ENCODE data around the gene STMN1.

Gene STMN1

DNA sequence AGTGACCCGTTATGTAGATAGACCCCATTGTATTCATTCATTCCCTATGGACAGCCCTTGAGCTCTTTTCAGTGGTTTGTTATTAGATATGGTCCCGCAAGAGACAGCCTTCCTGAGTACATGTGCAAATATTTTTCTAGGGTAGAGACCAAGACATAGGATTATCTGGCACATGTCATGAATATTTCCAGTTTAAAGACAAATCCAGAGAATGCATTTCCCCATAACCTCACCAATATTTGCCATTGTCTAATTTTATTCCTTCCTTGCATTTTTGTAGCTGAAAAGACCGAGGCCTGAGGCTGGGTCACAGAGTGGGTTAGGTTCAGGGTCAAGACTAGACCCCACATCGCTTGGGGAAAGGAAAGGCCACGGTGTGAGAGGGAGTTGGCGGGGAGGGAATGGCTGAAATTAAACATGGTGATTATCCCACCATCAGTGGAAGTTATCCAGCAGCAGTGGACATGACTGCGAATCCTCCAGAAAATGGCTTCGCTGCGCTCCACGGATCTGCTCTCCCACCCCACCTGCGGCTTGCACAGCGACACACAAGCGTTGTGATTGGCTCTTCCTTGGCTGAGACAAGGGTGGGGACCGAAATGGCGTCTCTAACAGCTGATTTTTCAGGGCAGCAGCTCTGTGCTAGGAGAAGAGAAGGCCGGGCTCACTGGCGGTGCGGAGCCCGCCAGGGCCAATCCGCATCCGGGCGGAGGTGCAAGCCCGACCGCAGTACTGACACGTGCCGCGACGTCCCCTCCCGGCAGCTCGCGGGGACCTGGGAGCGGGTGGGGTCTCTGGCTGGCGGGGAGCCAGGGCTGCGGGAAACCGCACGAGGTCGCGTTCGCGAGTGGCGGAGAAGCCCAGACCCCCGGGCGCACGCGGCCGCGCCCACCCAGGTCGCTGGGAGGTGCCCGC is 16.1 kb upstream of the STMN1 start:
- DNase-seq (ENCODE audit: low spot score): no peak

DNA sequence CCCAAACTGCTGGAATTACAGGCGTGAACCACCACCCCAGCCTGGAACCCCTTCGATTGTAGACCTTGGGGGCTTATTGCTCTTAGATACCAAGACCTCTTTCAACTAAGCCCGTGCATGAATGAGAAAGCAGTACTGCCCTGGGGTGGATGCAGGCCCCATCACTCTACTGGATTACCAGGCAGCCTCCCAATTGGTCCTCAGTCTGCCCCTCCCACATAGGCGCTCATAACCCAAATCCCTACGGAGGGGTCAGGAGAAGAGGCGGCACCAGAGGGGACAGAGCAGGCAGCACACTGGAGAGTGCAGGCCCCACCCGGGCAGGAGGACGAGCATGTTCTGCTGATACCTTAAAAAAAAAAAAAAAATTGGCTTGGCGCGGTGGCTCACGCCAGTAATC is 12.4 kb upstream of the STMN1 start:
- no peak for DNase-seq (ENCODE audit: low spot score)

DNA sequence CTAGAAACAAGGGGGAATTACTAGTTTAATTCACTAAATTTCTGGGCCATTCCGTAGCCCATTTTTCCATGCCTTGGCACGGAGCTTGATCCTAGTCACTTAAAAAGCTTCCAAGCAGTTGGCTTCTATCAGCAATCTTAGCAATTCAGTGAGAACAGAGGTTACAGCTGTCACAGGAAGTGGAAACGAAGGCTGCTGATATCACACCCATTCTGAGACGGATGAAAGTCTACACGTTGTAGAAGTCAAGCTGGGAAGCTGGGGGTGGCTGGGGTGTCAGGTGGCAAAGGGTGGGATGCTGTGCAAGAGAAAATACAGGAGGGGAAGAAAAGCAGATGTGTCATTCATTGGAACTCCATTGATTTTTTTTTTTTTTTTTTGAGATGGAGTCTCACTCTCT is 11.8 kb upstream of the STMN1 start:
- DNase-seq (ENCODE audit: low spot score): no peak

DNA sequence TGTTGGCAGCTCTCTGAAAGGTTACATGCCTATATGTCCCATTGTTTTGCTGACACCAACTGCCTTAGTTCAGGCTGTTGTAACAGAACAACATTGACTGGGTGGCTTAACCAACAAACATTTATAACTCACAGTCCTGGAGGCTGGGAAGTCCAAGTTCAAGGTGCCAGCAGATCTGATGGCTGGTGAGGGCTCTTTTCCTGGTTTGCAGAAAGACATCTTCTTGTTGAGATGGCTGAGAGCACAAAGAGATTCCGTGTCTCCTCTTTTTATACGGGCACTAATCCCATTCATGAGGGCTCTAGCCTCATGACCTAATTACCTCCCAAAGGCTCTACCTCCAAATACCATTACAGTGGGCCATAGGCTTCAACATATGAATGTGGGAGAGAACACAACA is 10.2 kb upstream of the STMN1 start:
- no peak for DNase-seq (ENCODE audit: low spot score)

DNA sequence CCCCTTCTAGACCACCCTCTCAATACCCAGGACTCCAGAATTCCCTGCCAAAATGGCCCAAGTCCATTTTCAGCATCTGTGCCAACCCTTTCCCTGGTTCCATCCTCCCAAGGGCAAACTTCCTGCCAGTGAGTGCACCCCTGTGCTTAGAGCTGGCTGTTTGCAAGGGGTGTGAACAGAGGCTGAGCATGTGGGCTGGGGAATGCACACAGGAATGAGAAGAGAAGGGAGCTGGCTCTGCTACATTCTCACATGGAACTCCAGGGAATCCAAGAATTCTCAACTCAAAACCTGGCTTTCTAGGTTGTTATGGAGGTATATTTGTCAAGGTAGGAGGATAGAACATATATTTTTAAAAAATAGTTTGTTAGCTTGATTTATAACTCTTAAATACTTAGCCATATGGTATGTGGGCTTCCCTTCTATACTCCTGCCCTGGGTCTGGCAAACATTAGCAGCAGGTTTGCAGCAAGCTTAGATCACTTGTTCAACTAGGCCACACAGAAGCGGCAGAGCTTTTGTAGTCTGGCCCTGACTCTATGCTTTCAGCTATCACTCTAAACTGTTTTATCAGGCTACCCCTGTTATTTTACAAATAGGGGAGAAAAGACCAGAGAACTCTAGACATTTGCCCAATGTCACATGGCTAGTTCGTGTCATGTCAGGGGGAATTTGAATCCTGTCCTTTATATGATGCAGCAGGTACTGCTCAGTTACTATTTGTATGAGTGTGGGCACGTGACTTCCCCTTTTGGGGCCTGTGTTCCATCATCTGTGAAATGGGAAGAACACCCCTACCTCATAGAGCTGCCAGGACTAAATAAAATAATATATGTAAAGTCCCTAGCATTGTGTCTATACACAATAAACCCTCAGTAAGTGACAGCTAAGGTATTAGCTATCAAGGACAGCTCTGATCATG is 8.1 kb upstream of the STMN1 start:
- no peak for DNase-seq (ENCODE audit: low spot score)

DNA sequence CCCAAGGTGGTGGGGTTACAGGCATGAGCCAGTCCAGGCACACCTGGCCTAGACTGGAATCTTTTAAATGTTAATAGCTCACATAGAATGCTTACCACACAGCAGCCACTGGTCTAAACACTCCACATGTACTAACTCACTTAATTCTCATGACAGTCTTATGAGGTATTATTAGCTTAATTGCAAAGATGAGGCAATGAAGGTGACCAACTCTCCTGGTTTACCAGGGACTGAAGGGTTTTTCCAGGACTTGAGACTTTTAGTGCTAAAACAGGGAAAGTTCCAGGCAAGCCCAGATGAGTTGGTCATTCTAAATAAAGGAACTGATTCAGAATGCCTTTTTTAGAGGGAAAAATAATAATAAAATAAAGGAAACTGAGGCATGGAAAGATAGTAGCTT is 7.0 kb upstream of the STMN1 start:
- DNase-seq (ENCODE audit: low spot score): no peak

DNA sequence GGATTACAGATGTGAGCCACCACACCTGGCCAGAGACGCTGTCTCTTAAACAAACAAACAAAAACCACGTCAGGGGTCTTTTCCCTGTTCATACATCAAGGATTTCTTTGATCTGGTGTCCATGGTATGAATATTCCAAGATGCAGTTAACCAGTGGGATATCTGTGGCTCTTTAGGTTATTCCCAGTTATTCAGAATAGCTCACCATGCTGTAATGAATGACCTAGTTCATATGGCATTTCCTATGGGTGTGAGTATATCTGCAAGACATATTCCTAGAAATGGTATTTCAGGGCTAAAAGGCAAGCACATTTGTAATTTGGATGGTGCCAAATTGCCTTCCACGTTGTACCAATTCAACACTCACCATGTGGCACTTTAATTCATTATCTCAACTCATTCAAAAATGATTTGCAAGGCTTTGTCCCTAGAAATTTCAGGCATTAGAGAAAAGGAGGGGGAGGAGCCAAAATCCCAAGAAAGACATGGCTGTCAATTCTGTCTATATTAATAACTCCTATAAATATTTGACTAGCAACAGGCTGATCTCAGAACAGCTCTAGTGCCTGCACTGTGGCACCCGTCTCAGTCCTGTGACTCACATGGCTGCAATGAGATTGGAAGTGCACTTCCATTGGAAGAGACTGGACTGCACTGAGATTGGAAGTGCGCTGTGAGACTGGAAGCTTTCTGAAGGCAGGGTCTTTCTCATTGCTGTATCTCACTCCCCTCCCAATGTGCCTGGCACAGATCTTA is 6.0 kb upstream of the STMN1 start:
- DNase-seq (ENCODE audit: low spot score): peak; percentile 82

DNA sequence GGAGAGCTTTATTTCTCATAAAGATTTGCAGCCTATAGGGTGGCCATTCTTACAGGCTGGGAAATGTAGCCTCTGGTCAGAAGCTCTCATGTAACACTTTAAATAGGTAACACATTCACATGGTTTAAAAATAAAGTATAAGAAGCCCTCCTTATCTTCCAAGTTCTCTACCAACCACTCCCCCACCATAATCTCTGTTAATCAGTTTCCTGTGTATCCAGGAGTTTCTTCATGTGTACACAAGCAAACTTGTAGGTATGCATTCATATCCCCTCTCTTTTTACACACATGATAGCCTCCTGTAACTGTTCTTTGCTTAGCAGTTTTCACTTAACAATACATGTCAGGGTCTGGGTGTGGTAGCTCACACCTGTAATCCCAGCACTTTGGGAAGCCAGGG is 4.9 kb upstream of the STMN1 start:
- no peak for DNase-seq (ENCODE audit: low spot score)

DNA sequence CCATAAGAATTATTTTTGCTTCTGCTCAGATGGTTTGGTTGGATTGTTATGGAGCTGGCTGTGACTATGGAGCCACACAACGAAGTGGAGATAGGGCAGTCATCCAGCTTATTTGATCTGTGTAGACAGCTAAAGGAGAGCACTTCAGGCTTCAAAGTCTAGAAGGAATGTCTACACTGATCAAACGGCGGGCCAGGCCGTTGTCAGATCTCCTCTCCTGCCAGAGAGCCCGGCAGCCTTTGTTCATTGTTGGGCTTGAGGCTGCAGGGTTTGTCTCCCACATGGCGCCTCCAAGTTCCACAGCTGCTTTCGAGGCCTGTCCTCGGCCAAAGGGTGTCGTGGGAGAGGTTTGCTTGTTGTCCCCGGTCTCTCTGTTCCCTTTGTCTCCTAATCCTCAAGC is 2.8 kb upstream of the STMN1 start:
- no peak for DNase-seq (ENCODE audit: low spot score)

DNA sequence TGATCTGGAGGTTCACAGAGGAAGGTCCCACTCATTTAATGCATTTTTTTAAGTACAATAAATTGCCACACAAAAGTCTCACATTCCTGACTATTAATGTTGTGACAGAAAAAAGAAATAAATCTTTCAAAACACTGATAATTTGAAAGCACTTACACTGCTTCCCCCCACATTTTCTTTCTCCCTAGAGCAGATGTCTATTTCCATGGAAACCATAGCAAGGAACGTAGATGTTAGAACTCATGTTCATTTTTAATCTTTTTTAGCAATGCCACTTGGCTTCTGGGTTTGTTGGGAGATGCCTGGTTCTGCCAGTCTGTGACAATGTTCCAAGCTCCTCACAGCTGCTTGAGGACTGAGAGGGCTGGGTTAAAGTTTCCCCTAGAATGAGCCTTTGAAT is 1.9 kb upstream of the STMN1 start:
- no peak for DNase-seq (ENCODE audit: low spot score)

DNA sequence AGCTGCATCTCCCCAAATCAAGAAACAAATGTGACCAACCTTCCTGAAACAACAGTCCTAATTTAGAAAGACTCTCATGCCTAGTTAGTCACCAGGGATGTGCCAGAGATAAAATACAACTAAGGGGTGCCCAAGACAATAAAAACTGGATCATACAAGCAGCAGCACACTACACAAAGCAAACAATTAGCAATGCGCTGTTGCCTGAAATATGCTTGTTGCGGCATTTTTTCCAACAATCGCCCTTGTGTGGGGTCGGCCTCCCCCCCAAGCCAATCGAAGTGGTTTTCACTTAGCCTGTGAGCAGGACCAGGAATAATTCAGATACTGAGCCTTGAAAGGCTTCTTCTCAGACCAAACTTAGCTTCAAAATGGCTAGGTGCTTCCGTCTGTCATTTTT is 1.4 kb upstream of the STMN1 start:
- no peak for DNase-seq (ENCODE audit: low spot score)

DNA sequence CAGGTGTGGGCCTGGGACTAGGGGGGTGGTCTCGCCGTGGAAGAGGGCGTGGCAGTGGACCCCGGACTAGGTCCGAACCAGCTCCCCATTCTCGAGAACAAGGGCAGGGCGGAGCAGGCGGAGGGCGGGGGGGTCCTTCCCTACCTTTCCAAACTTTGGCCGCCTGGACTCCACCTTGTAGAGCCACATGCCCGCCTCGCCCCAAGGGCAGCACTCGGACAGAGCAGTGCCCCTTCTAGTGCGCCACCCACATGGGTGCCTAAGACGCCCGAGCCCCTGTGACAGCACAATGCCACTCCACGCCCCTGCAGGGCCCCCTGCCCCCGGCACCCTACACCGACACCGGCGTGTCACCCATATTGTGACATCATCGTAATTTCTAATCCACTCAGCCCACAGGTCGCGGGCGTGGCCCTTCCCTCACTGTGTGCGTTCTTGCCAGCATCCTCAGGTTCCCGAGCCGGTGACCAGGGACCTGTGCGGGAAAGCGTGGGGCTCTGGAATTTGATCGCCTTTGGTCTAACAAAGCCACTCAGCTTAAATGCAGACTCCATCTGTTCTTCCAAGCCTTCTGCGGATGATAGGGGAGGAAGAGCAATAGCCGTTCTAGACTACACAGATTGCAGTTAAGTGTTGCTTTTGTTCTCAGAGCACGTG is 553 bp upstream of the STMN1 start:
- DNase-seq (ENCODE audit: low spot score): no peak

DNA sequence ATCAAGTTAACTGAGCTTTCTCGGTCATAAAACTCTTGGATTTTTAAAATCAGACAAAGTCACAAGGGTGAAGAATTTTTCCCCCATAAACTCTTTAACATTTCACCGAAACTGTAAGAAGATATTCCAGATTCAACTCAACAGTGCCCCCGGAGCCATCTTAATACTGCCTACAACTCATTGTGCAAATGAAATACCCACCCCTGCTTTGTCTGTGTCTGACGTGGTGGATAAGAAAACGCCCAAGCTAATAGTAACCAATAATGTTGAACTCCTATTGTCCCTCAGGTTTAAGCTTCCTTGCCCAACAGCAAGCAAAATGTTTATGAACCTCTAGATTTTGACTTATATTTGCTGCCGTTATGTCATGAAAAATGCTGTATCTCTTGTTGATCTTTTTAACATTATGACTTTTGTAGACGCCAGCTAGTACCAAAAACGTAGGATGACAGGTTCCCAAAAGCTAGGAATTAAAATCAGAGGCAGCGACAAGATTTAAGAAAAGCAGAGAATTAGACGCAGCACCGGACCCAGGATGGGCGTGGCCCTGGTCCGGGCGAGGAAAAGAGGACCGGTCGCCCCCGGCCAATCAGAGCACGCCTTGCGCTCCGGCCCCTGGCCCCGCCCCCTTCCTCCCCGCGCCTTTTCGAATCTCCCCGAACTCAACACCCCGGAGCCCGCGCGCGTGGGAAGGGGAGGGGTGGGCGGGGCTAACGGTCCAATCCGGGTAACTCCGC is 1.1 kb downstream of the STMN1 start:
- DNase-seq (ENCODE audit: low spot score): peak; percentile 93

DNA sequence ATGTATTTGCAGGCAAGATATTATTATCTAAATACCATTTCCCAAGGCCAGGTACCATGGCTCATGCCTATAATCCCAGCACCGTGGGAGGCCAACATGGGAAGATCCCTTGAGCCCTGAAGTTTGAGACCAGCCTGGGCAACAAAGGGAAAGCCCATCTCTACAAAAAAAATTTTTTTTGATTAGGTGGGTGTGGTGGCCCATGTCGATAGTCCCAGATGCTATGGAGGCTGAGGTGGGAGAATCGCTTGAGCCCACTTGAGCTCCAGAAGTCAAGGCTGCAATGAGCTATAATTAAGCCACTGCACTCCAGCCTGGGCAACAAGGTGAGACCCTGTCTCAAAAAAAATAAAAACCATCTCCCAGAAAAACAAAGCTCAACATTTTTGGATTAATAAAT is 2.2 kb downstream of the STMN1 start:
- no peak for DNase-seq (ENCODE audit: low spot score)

DNA sequence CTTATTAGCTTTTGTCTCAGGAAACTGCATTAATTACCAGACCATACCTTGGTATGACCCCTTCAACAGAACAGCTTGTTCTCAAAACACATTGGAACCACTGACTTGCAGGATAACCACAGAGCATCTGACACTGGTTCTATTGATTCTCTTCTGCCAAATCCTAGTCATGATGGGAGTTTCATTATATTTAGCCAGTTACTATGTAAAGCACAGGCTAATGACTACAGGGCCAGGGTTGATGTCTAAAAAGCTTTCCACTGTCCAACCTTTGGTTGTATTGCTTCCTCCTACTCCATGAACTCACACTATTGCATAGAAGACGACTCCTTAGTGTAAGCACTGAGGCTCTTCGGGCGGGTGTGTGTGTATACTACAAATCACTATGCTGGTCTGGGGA is 3.8 kb downstream of the STMN1 start:
- DNase-seq (ENCODE audit: low spot score): no peak

DNA sequence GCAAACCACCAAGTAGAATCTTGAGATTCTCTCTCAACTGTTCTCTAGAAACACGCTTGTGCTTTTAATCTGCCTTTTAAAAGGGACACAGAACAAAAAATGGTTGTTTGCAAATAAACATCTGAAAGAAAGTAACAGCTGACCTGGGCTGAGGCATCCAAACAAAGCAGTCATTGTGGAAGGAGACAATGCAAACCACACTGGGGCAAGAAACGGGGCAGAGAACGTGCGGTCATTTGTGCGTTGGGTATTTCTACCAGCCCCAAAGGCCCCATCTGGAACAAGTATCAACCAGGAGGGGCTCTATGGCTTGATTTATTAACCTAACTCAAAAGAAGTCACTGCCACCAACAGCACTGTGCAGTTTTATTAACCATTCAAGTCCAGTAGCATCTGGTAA is 6.0 kb downstream of the STMN1 start:
- no peak for DNase-seq (ENCODE audit: low spot score)

DNA sequence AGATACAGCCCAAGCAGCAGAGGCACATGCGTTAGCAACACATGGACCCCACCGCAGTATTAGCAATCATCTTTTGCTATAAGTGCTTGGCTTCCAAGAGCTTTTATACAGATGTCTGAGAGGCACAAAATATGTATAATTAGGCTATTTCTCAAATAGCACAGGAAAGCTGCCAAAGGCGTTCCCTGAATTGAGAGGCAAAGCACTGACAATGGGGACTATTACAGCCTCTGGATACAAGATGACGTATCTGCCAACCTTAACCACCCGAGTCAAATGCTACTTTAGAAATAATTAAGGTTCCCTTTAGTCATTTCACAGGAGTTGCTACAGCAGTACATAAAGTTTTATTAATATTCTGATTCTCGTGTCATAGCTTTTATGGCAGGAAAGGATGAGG is 6.4 kb downstream of the STMN1 start:
- DNase-seq (ENCODE audit: low spot score): no peak

DNA sequence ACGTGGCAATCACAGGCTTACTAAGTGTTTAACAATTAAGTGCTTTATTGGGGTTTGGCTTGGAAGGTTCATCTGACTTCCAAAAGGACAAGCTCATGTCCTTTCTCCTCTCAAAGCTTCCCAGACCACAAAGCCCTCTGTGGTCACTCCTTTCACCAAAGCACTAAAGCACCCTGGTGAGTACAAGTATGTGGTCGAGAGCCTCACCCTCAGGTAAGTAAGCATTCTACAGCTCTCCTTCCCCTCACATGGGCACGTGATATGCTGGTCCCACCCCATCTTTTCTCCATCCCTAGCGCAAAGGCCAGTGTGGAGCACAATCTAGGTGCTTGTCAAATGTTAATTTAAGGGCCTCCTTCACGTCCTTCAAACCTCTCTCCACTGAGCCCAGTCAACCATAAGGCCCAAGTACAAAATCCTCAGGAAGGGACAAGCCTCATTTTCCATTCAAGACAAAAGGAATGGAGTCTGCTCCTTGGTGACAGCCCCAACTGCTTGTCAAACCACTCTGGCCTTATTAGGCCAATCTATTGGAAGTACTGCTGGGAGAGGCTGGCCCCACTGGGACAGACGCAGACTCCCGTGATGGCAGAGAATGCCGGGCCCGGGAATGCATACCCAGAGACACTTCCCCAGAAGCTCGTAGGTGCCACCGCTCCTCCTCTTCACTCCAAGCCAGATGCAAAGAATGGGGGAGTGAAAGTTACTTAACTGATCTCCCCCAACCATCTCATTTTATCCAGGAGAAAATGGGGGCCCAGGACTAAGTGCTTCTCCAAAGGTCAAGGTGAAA is 7.8 kb downstream of the STMN1 start:
- DNase-seq (ENCODE audit: low spot score): no peak

DNA sequence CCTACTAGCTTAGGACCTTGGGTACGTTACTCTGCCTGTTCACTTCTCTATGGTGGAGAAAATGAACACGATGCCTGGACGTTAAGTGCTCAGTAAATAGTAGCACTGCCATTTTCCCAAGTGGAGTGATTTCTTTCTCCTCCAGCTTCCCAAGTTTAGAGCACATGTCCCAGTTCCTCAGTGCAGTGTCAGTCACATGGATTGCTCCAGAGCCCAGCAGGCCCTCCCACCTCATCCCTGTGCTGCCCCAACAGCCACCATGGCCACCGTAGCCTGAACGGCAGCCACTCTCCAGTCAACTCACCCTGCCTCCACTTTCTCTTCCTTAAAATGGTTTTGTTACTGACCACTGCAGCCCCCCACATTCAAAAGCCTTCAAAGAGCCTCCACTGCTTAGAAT is 8.5 kb downstream of the STMN1 start:
- no peak for DNase-seq (ENCODE audit: low spot score)

DNA sequence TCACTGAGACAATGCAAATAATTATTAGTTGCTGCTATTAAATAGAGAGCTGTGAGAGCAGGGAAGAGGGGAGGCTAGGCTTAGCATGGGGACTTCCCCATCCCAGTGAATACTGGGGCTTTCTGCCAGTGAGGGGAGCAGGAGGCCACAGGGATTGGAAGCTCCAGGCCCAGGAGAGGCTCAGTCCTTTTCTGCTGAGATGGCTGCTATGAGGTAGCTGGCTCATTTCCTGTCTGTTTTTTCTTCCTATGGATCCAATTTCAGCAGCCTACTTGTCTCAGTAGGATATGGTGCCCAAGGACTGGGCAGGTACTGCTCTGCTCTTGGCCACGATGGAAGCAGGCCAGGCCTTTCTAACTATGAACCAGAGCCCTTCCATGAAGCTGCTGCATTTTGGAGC is 10.0 kb downstream of the STMN1 start:
- no peak for DNase-seq (ENCODE audit: low spot score)
